IMR-90 (cell line): ENCODE measurements around the gene ZNF775. TPM values are rescaled to one million over a fixed set of nuclear protein-coding genes. Genes with fewer than 3 reads are reported as not detected.

ENCODE experiments used
- ATAC-seq: fragments of 200-7000 bp; cut with Tn5 transposase; 2 replicates; pipeline ENCODE4 v1.9.1; 2020; ENCODE audit warnings: low read depth, mild to moderate bottlenecking, moderate library complexity
- BruUV-seq: library from RNA; stranded (reverse); fragments of 400-500 nt; replicated peaks from 2 replicates; lab custom pipeline; 2021; lab: Mats Ljungman, UMichigan
- CTCF ChIA-PET: fragments of 300-600 bp; formaldehyde crosslinking; extraction: SDS; loops from one replicate; lab custom pipeline; 2021; ENCODE audit warnings: antibody characterized with exemption; lab: Yijun Ruan, JAX
- POLR2A ChIA-PET: fragments of 300-600 bp; sonication (Branson Sonifier 250); formaldehyde crosslinking; loops from one replicate; lab custom pipeline; 2022; ENCODE audit warnings: antibody characterized with exemption; ENCODE audit not compliant: unreplicated experiment; lab: Charles Lee
- DNase-seq: peaks from one replicate; pipeline ENCODE4 v3.0.0; 2013
- H2AFZ ChIP-seq: replicated peaks from 2 replicates; pipeline ENCODE3; 2013; ENCODE audit warnings: low read length, mild to moderate bottlenecking; ENCODE audit not compliant: poor library complexity
- H2AK5ac ChIP-seq: 2 replicates; pipeline ENCODE4 v1.6.1; 2013; ENCODE audit warnings: low read depth, low read length, inconsistent platforms
- H2AK9ac ChIP-seq: replicated peaks from 2 replicates; pipeline ENCODE3; 2013; ENCODE audit warnings: mild to moderate bottlenecking, low read depth, low read length, moderate library complexity; ENCODE audit not compliant: poor library complexity
- H2BK120ac ChIP-seq: 2 replicates; pipeline ENCODE4 v1.6.1; 2013; ENCODE audit warnings: low read depth, low read length, inconsistent platforms
- H2BK15ac ChIP-seq: 3 replicates; pipeline ENCODE4 v1.6.1; 2013; ENCODE audit warnings: low read depth, low read length, inconsistent platforms
- H2BK20ac ChIP-seq: 2 replicates; pipeline ENCODE4 v1.6.1; 2013; ENCODE audit warnings: low read depth, mild to moderate bottlenecking, inconsistent platforms, low read length, moderate library complexity
- H2BK5ac ChIP-seq: 2 replicates; pipeline ENCODE4 v1.6.1; 2013; ENCODE audit warnings: mild to moderate bottlenecking, low read depth, low read length, inconsistent platforms; ENCODE audit not compliant: poor library complexity, severe bottlenecking
- H3K14ac ChIP-seq: replicated peaks from 2 replicates; pipeline ENCODE4 v1.6.1; 2013; ENCODE audit warnings: low read depth, low read length, inconsistent platforms
- H3K18ac ChIP-seq: 2 replicates; pipeline ENCODE4 v1.6.1; 2013; ENCODE audit warnings: low read depth, low read length, control low read depth
- H3K23ac ChIP-seq: 2 replicates; pipeline ENCODE4 v1.6.1; 2013; ENCODE audit warnings: low read depth, low read length, inconsistent platforms
- H3K27ac ChIP-seq: 2 replicates; pipeline ENCODE4 v1.5.1; 2013; ENCODE audit warnings: mild to moderate bottlenecking, control low read depth, low read length; ENCODE audit not compliant: insufficient read depth
- H3K27me3 ChIP-seq: 2 replicates; pipeline ENCODE4 v1.6.1; 2013; ENCODE audit warnings: low read length; ENCODE audit not compliant: control insufficient read depth, insufficient read depth
- H3K36me3 ChIP-seq: 2 replicates; pipeline ENCODE4 v1.6.1; 2013; ENCODE audit warnings: low read length, mixed read lengths; ENCODE audit not compliant: control insufficient read depth, insufficient read depth
- H3K4ac ChIP-seq: 2 replicates; pipeline ENCODE4 v1.6.1; 2013; ENCODE audit warnings: low read depth, low read length, inconsistent platforms
- H3K4me1 ChIP-seq: 2 replicates; pipeline ENCODE4 v1.6.1; 2013; ENCODE audit warnings: low read length, mixed read lengths; ENCODE audit not compliant: control insufficient read depth, insufficient read depth
- H3K4me2 ChIP-seq: 2 replicates; pipeline ENCODE4 v1.6.1; 2013; ENCODE audit warnings: low read depth, mild to moderate bottlenecking, control low read depth, low read length, moderate library complexity
- H3K4me3 ChIP-seq: 2 replicates; pipeline ENCODE4 v1.5.1; 2013; ENCODE audit warnings: low read depth, mild to moderate bottlenecking, control low read depth, low read length, moderate library complexity; ENCODE audit not compliant: insufficient read depth
- H3K56ac ChIP-seq: 2 replicates; pipeline ENCODE4 v1.6.1; 2013; ENCODE audit warnings: low read length, inconsistent platforms; ENCODE audit not compliant: insufficient read depth; ENCODE audit errors: extremely low read depth
- H3K79me1 ChIP-seq, 2 experiments: 2 replicates each; pipeline ENCODE4 v1.6.1; 2013; ENCODE audit warnings: low read length in 2 of 2, inconsistent platforms in 1 of 2, low read depth in 1 of 2
- H3K9ac ChIP-seq: 2 replicates; pipeline ENCODE4 v1.6.1; 2013; ENCODE audit warnings: low read depth, low read length, control low read depth
- H3K9me1 ChIP-seq: 2 replicates; pipeline ENCODE4 v1.6.1; 2013; ENCODE audit warnings: low read length, inconsistent platforms; ENCODE audit not compliant: insufficient read depth
- H3K9me3 ChIP-seq: 2 replicates; pipeline ENCODE4 v1.6.1; 2013; ENCODE audit warnings: low read length; ENCODE audit not compliant: control insufficient read depth, insufficient read depth
- H4K20me1 ChIP-seq: 2 replicates; pipeline ENCODE4 v1.6.1; 2013; ENCODE audit warnings: low read length, inconsistent platforms; ENCODE audit not compliant: insufficient read depth
- H4K5ac ChIP-seq: 2 replicates; pipeline ENCODE4 v1.6.1; 2013; ENCODE audit warnings: mild to moderate bottlenecking, low read depth, low read length, control low read depth
- H4K8ac ChIP-seq, 2 experiments: 2 replicates each; pipeline ENCODE4 v1.6.1; 2013; ENCODE audit warnings: low read depth in 2 of 2, low read length in 2 of 2, control low read depth in 1 of 2, inconsistent platforms in 1 of 2
- H4K91ac ChIP-seq: 2 replicates; pipeline ENCODE4 v1.6.1; 2013; ENCODE audit warnings: low read depth, low read length, inconsistent platforms; ENCODE audit not compliant: insufficient read depth
- BHLHE40 ChIP-seq: fragments of 150-350 bp; IDR thresholded peaks from 2 replicates; pipeline ENCODE4 v1.6.1; 2016; ENCODE audit warnings: mild to moderate bottlenecking, low read depth, low read length
- CHD1 ChIP-seq: IDR thresholded peaks from 2 replicates; pipeline ENCODE4 v1.6.1; 2012; ENCODE audit warnings: low read depth, low read length, improper control_type of control experiment
- ELK1 ChIP-seq: fragments of 150-350 bp; IDR thresholded peaks from 2 replicates; pipeline ENCODE4 v1.6.1; 2016; ENCODE audit warnings: low read depth, mild to moderate bottlenecking, low read length, moderate library complexity, borderline replicate concordance
- FOS ChIP-seq: fragments of 150-350 bp; IDR thresholded peaks from 2 replicates; pipeline ENCODE4 v1.6.1; 2016; ENCODE audit warnings: low read depth, low read length
- MAFK ChIP-seq: IDR thresholded peaks from 2 replicates; pipeline ENCODE4 v1.6.1; 2012; ENCODE audit warnings: low read depth, low read length, improper control_type of control experiment
- MAZ ChIP-seq: IDR thresholded peaks from 2 replicates; pipeline ENCODE4 v1.6.1; 2012; ENCODE audit warnings: low read depth, mild to moderate bottlenecking, low read length, improper control_type of control experiment, moderate library complexity, borderline replicate concordance
- MXI1 ChIP-seq: IDR thresholded peaks from 2 replicates; pipeline ENCODE4 v1.6.1; 2012; ENCODE audit warnings: low read depth, mild to moderate bottlenecking, low read length, moderate library complexity, borderline replicate concordance
- NFE2L2 ChIP-seq: fragments of 150-350 bp; IDR thresholded peaks from 2 replicates; pipeline ENCODE4 v1.6.1; 2016; ENCODE audit warnings: low read depth, mild to moderate bottlenecking, low read length
- POLR2A ChIP-seq: IDR thresholded peaks from 2 replicates; pipeline ENCODE4 v1.6.1; 2012; ENCODE audit warnings: mild to moderate bottlenecking, low read depth, low read length
- RAD21 ChIP-seq: IDR thresholded peaks from 2 replicates; pipeline ENCODE4 v1.6.1; 2012; ENCODE audit warnings: low read length, improper control_type of control experiment
- RCOR1 ChIP-seq: IDR thresholded peaks from 2 replicates; pipeline ENCODE4 v1.6.1; 2012; ENCODE audit warnings: mild to moderate bottlenecking, low read length, improper control_type of control experiment; ENCODE audit not compliant: insufficient replicate concordance
- RFX5 ChIP-seq: IDR thresholded peaks from 2 replicates; pipeline ENCODE4 v1.8.0; 2012; ENCODE audit warnings: low read depth, mild to moderate bottlenecking, low read length, moderate library complexity
- SMC3 ChIP-seq: fragments of 150-350 bp; IDR thresholded peaks from 2 replicates; pipeline ENCODE4 v1.6.1; 2016; ENCODE audit warnings: low read depth, mild to moderate bottlenecking, antibody characterized with exemption, low read length, moderate library complexity
- WGBS, 2 experiments: methylation state at CpG; one replicate each; pipeline versions ENCODE4 v1.1.5 to v1.1.7; 2013; ENCODE audit warnings: missing lambda C conversion rate in 2 of 2; ENCODE audit not compliant: insufficient read length in 1 of 2; ENCODE audit errors: extremely low coverage in 2 of 2; 5-methylcytosine and 5-hydroxymethylcytosine counted together
- dilution Hi-C: fragments of 300-500 bp; cut with HindIII; formaldehyde crosslinking; loops from one replicate; pipeline ENCODE4 v1.14.3; 2018; ENCODE audit warnings: low sequenced_read_pairs; ENCODE audit not compliant: unreplicated experiment
- in situ Hi-C: fragments of 300-500 bp; cut with MboI; formaldehyde crosslinking; loops from 3 replicates; pipeline ENCODE4 v1.14.3; 2019; ENCODE audit warnings: low sequenced_read_pairs, inconsistent platforms, mixed read lengths
- intact Hi-C: fragments of 100-400 bp; cut with micrococcal nuclease; formaldehyde crosslinking; loops from 2 replicates; pipeline ENCODE4 v1.10.0; 2022
- polyA plus RNA-seq, 3 experiments: library from polyadenylated mRNA; depleted of rRNA; stranded (reverse); fragments of >200 nt; gene quantifications; 2 replicates each; pipeline ENCODE4 v1.2.3, GENCODE V29; 2012; ENCODE audit warnings: low replicate concordance in 1 of 3
- total RNA-seq: library from RNA; depleted of rRNA; stranded (reverse); fragments of >200 nt; gene quantifications from 2 replicates; pipeline ENCODE4 v1.2.3, GENCODE V29; 2012

The ZNF775 gene
- total and polyA plus RNA-seq, 2 of the 4 experiments (the other 2 are of a cell fraction), result 1.4 to 2.6 TPM

DNA sequence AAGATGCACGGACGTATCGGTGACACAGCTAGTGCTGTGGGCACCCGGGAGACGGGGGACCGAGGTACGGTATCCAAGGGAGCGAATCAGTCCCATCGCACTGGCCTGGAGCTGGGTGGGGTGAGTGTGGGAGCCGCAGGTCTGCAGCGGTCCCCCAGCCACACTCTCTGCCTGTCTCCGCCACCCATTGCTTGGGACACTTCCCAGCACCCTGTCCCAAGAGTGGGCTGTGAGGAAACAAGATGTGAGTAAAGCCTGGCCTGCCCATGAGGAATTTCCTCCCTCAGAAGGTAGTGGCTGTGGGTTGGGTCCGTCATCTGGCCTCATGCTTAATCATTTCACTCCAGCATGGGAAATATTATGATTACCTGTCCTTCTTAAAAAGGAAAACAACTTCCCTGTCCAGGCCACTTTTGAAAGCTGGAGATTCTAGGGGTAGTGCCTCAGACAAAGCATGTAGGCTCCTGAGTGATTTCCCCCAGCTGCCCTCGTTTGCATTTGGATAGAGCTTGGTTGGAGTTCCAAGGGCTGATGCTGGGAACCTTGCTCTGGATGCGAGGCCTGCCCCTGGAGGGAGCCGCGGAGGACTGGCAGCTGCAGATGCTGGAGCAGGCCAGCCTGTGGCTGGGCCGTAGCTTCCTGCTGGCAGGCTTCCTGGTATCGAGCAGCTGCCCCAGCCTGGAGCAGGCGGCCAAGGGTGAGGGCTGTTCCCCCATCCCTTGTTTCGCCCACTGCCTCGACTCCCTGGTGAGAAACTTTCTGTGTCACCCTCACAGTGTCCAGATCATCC, 49.6 kb upstream of the ZNF775 start (continued):
- TF ChIP-seq BHLHE40, result no peak
- no peak for TF ChIP-seq POLR2A

DNA sequence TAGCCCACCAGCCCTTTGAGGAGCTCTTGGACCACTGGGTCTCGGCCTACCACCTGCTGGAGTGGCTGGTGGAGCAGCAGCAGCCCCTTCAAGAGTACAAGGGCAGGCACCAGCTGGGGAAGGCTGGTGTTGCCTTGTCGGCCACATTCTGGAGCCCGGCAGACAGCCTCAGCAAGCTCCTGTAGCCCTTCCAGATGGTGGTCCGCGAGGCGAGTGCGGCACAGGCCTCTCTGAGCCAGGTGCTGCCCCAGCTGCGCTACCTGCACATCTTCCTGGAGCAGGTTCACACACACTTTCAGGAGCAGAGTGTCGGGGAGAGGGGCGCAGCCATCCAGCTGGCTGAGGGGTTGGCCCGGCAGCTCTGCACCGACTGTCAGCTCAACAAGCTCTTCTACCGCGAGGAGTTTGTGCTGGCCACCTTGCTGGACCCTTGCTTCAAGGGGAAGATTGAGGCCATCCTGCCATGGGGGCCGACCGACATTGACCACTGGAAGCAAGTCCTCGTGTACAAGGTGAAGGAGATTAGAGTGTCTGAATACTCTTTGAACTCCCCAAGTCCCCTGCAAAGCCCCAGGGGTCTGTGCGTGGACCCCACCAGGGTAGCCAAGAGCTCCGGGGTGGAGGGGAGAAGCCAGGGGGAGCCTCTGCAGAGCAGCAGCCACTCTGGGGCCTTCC, 48.8 kb upstream of the ZNF775 start:
- intact Hi-C loops, result no loop called here
- no peak overlapping the region for H3K4ac ChIP-seq
- H2AK5ac ChIP-seq, result no peak overlapping the region
- H2BK20ac ChIP-seq, result no peak overlapping the region
- in situ Hi-C loops, result no loop called here
- 85% methylated on average over 6 of the region's 19 CpGs; no CpG with 5 or more reads in 1 of the 2 experiments for WGBS, 2 experiments
- H3K4me1 ChIP-seq, result peaks cover 3% of the 10 kb centered on the region
- no peaks in the 10 kb centered on the region for H3K27me3 ChIP-seq
- no peaks in the 10 kb centered on the region for H3K36me3 ChIP-seq
- H2BK5ac ChIP-seq, result no peak overlapping the region
- H3K4me3 ChIP-seq, result no peak overlapping the region
- no peak overlapping the region for H2AK9ac ChIP-seq
- ChIA-PET CTCF (interaction anchor here (1.4 kb wide), 1 partner anchor 40 kb away, joined by 3 read pairs; no protein-coding TSS in a partner anchor), POLR2A (no interaction called here)
- H3K56ac ChIP-seq, result no peak overlapping the region
- H3K9me1 ChIP-seq, result peaks cover 1% of the 10 kb centered on the region; the same call in 1 of the 2 replicates
- no peak overlapping the region for H2BK15ac ChIP-seq
- H3K4me2 ChIP-seq, result no peak overlapping the region
- H3K9ac ChIP-seq, result no peak overlapping the region
- H2BK120ac ChIP-seq, result no peak overlapping the region
- no peaks in the 10 kb centered on the region for H3K9me3 ChIP-seq
- dilution Hi-C loops, result no loop called here
- H4K20me1 ChIP-seq, result no peaks in the 10 kb centered on the region
- H3K23ac ChIP-seq, result no peak overlapping the region
- no peak overlapping the region for H3K14ac ChIP-seq
- no peak overlapping the region for H3K27ac ChIP-seq
- H3K18ac ChIP-seq, result no peak overlapping the region
- H4K8ac ChIP-seq, result no peak overlapping the region
- ATAC-seq (no peak), DNase-seq (no peak)
- H2AFZ ChIP-seq, result no peak overlapping the region
- no peak overlapping the region for H4K91ac ChIP-seq
- no TSS peak for BruUV-seq
- H4K5ac ChIP-seq, result no peak overlapping the region
- no peaks in the 10 kb centered on the region for H3K79me1 ChIP-seq
- TF ChIP-seq FOS (no peak), MAFK (no peak), NFE2L2 (no peak), MAZ (no peak), BHLHE40 (no peak), MXI1 (no peak), ELK1 (no peak), SMC3 (no peak), CHD1 (no peak), RAD21 (no peak), RFX5 (no peak), POLR2A (no peak), RCOR1 (no peak)
